Stimulated activated CD8-positive, alpha-beta memory T cell treated with anti-CD3 and anti-CD28 coated beads, Interleukin-7, amount 100 ng/mL, for 4 hours (primary cell): Measurements from ENCODE around the gene CCL8.

Experiments
- DNase-seq, 2 donors: peaks; one replicate each; pipeline ENCODE4 v3.0.0-alpha.2; 2020; ENCODE audit warnings: low read depth in 2 of 2

CCL8 gene

DNA sequence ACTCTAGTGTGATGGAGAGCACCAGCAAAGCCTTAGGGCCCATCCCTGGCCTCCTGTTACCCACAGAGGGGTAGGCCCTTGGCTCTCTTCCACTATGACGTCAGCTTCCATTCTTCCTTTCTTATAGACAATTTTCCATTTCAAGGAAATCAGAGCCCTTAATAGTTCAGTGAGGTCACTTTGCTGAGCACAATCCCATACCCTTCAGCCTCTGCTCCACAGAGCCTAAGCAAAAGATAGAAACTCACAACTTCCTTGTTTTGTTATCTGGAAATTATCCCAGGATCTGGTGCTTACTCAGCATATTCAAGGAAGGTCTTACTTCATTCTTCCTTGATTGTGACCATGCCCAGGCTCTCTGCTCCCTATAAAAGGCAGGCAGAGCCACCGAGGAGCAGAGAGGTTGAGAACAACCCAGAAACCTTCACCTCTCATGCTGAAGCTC, at the start of gene CCL8:
CCL8 (plus strand) TSS at position 397 of the 445 bp plus-strand sequence. CDS start 67 bp downstream, outside the sequence.
- DNase-seq = no peak

DNA sequence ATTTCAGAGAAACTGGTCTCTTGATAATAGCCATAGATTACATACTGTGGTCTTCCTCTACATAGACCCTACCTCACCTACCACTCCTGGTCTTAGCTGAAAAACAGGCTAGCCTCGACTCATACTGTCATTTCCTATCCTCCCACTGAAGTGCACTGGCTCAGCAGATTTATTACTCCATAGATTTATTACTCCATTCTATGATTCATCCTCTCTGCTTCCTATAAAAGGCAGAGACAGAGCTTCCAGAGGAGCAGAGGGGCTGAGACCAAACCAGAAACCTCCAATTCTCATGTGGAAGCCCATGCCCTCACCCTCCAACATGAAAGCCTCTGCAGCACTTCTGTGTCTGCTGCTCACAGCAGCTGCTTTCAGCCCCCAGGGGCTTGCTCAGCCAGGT, 49.3 kb upstream of the CCL8 start, which contains the start of gene CCL7:
CCL7 (plus strand) TSS at position 253 of the 400 bp plus-strand sequence; CDS start at position 323, 70 bp downstream.
- DNase-seq = no peak

DNA sequence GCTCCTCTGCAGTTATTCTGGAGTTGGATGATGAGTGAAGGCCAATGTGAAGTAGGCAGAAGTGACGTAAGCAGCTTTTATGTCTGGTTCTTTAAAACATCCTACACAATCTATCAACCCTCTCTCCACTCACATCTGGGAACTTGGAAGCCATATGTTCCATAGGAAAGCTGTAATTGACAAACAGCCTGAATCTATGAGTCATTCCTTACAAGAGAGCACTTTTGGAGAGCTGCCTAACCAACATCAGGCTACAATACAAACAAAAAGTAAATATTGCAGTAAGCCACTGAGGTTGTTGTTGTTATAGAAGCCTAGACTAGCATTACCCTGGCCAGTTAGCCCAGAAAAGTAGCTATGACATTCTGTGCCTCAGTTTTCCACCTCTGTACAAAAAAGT, 43.4 kb upstream of the CCL8 start:
- no peak for DNase-seq

DNA sequence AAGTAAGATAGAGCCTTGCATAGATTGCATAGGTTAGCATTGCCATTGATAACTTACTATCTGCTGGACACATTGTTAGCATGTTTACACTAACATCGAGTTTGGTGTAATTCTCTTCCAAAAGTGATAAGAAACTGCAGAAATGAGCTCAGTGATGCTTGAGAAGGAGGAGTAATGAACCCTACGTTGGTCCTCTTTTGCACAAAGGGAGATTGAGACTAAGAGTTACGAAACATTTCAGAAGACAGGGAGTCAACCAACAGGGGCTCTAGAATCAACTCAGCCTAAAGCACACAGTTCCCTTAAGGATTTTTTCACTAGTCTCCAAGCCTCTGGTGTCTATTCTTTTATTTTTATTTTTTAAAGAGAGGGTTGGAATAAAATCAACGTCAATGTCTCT, 42.4 kb upstream of the CCL8 start:
- no peak for DNase-seq

DNA sequence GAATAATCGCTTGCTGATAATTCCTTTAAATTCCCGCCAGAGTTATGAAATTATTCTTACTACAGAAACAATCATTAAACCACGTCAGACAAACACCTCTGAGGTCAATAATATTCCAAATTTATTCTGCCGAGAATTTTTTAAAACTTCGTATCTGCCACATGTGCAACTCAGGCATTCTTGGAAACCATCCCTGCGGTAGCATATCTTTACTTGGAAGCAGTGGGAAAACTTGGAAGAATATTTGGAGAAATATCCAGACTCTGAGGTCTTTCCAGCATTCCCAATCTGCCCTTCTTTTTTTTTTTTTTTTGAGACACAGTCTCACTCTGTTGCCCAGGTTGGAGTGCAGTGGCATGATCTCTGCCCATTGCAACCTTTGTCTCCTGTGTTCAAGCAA, 35.7 kb upstream of the CCL8 start:
- no peak for DNase-seq

DNA sequence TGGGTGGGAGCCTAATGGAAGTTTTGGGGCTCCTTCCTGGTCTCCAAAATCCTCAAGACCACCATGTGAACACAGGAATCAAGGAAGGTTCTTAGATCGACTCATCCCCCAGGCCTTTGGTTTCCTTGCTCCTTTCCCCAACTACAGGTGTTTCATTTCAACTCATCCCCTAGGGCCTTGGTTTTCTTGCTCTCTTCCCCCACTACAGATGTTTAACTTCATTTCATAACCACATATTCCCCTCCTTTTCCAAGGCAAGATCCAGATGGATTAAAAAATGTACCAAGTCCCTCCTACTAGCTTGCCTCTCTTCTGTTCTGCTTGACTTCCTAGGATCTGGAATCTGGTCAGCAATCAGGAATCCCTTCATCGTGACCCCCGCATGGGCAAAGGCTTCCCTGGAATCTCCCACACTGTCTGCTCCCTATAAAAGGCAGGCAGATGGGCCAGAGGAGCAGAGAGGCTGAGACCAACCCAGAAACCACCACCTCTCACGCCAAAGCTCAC, 33.9 kb upstream of the CCL8 start, which contains the start of gene CCL11:
CCL11 (plus strand) TSS at position 457 of the 507 bp plus-strand sequence. CDS start 67 bp downstream, outside the sequence.
- DNase-seq = no peak

DNA sequence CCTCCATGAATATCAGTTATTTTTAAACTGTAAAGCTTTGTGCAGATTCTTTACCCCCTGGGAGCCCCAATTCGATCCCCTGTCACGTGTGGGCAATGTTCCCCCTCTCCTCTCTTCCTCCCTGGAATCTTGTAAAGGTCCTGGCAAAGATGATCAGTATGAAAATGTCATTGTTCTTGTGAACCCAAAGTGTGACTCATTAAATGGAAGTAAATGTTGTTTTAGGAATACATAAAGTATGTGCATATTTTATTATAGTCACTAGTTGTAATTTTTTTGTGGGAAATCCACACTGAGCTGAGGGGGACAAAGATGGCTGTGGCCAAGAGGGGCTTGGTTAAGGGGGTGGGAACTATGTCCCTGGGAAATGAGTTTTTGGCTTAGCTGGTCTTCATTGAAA, 31.4 kb upstream of the CCL8 start:
- DNase-seq = no peak

DNA sequence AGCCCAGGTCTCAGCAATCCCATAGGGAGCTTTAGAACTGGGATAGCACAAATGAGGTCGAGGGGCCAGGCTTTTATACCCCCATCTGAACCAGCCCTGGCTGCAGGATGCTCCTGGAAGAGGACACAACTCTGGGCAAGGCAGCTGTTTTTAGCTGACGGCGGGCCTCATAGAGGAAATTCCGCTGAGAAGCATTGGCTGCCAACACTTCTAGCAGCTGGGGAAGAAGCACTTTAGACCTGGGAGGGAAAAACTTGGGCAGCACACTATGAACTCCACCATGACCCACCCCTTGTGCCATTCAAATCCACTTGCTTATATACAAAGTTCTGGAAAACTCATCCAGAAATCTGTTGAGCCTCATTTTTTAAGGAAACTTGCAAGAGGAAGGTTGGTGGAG, 28.6 kb upstream of the CCL8 start:
- no peak for DNase-seq

DNA sequence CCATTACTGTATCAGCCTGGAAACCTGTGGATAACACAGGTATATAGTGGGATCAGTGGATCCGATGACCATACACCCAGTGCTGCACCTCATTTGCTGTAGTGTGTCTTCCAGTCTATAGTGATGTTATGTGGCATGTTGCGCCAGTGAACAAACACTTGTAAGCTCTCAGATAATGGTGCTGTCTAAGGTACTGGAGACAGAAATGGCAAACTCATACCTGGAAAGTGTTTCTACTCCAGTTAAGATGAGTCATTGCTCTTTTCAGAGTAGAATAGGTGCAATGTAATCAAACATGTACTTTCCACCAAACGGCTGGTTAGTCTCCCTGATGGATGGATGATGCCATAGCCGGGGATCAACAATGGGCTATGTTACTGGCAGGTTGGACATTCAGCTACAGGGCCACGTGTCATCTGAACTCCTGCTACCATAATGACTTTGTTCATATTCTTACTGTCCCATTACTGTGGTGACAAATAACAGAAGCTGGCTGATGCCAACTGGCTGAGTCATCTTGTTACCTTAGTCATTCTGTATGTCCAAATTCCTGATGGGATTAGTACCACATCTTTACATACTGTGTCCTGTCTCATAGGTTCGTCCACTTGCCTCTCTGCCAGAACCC, 27.4 kb upstream of the CCL8 start:
- no peak for DNase-seq

DNA sequence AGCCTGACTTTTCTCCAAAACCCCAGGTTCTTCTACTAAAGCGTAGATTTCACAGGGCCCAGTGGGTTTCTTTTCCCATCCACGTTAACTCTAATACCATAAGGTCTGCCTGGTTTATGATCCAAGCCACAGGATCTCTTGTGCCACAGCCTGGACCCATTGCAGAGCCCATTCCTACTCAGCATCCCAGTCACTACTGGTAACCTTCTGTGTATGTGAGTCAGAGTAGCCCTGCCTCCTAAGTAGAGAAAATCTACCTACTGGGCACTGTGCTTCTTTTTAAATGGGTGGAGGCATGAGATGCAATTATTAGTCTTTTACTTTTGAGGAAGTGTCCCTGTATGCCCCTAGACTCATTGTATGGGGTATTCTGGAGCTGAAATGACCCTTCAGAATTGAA, 20.2 kb upstream of the CCL8 start:
- no peak for DNase-seq

DNA sequence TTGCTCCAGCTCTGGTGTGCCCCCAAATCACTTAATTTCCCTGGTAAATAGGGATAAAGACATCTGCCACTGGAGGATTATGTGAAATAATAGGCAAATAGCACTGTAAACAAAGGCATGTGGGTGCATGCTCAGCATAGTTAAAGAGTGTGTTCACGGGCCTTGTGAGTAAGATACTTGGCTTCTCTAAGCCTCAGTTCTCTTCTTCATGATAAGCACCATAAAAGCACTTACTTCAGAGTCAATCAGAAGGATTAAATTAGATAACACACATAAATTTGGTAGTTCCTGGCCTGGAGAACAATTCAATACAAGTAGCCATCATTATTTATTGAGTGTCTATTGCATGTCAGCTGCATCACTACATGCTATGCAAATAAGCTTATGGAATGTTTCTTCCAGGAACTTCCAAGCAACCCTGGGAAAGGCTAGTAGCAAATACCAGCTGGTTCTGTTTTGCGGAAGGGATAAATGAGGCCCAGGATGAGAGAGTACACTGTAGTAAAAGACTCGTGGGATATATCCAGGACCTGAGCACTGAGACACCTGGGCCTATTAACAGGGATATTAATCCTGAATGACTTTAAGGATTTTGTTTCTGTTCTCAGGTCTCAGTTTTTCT, 19.2 kb upstream of the CCL8 start:
- no peak for DNase-seq

DNA sequence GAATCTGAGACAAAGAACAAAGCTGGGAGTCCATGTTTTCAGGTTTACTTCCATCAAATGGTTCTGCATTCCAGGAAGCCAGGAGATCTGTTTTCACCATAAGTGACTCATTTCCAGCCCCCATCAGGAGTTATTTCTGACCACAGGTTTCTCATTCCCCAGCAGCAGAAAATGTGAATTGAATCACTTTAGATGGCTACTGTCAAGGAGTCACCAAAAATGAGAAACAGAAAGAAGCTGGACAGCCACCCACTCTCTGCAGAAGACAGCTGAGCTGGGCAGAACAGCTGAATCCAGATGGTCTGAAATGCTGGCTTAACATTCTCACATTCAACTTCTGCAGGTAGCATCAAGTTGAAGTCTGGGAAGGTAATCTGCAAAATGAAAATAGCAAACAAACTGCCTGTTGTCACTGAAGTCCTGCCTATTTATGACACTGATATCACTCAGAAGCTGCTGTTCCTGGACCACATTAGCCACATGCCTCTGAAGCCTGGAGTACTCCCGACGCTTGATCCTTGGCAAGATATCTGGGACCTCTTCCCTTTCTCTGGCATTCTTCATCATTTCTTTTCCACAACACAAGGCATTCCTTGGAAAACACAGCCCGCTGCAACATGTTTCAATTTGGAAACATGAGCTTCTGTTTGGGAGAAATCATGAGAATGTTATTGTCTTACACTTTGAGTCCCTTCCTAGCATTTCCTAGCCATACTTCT, 18.4 kb upstream of the CCL8 start:
- DNase-seq = no peak

DNA sequence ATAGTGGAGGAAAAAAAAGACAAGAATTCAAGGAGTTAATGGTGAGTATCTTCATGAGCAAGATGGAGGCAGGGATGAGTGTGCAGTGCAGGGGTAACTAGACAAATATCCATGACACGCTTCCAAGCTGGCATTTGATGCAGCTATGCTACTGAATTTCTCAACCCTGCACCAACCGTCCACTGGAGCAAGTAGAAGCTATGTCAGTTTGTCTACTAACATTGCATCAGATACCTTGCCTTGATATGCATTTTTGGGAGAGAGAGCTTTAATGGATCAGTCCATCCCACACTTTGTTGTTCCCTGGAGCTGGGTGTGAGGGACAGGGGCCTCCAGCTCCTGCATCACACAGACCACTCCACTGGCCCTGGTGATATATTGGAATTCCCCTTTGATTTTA, 17.2 kb upstream of the CCL8 start:
- DNase-seq = no peak

DNA sequence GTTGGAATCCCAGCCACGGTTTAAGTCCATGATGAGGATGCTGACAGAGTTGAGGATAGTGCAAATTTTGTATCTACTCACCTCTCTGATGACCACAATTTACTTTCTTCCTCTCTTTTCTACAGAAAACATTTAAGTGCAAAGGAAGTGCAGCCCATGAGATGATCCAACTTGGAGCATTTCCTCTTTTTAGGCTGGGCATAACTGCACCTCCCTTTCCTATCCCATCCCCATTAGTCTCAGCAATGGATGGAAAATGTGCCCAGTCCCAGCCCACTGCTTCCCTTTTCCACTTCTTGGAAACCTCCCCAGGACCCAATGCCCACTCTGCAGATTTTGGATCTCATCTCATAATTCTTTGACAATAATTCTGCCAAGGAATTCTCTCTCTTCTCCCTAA, 16.6 kb upstream of the CCL8 start:
- DNase-seq = no peak

DNA sequence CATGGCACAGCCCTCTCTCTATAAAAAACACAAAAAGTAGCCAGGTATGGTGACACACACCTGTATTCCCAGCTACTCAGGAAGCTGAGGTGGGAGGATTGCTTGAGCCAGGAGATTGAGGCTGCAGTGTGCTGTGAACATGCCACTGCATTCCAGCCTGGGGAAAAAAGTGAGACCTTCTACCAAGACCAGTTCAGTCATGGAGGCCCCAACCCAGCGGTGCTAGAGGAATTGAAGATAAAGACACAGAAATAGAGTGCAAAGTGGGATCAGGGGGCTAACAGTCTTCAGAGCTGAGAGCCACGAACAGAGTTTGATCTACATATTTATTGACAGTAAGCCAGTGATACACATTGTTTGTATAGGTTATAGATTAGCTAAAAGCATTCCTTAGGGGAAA, 15.6 kb upstream of the CCL8 start:
- no peak for DNase-seq

DNA sequence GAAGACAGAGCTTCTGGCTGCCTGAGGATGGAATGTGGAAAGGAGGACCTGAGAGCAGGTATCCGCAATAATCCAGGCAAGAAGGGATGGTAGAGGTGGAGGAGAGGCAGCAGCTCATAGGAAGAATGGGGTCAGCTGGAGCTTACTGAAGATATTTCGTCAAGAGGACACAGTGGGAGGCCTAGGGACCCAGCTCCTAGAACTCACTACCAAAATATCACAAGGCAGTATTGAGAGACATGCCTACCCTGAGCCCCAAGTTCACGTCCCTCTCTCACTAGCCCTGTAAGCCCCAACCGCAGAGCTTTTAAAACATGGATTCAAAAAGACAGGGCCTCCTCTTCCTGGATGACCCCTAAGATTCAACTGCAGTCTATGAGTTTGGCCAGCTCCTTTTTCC, 14.2 kb upstream of the CCL8 start:
- DNase-seq = no peak

DNA sequence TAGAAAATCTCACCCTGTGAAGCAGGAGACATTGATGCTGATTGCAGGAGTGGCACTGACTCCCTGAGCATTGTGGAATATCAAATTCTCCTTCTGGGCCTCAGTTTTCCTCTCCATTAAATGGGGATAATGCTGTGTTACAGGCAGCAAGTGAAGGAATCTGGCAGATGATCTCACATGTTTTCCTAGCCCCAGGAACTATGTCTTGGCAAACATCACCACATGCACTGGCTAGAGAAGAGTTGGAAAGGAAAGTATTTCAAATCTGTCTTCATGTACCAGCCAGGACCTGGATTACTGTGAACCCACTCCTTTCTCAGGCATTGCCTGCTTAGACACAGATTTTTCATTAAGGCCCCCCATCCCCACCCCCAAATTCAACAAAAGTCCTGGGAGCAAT, 13.6 kb upstream of the CCL8 start:
- DNase-seq = no peak

DNA sequence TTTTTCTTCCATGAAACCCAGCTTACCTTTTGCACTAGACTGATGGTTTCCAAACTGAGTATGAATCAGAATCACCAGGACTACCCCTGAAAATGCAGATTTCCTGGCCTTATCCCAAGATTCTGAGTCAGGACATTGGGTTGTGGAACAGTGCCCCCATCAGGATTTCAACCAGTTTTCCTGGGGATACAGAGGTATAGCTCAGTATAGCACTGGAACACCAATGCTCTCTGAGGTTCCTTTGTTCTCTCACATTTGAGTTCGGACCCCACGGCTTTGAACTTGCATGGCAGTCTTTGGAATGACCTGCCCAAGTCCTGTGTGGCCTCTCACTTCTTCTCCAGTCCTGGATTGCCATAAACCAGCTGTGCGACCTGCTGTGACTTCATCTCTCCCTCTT, 12.8 kb upstream of the CCL8 start:
- DNase-seq = no peak

DNA sequence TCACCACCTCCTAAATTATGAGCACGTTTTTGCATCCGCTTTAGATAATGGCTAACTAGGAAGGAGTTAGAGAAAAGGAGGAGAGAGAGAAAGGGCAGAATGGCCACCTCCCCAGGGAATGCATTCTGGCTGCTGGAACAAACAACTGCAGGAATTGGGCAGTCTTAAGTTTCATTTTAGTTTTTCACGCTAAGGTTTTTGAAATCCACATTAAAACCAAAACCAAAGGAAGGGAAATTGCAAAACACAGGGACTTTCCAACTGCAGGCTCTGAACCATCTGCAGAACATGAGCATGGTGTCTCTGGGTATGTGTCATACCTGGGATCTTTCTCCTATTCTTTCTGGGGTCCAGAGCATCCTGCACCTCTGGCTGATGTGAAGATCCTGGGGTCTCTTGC, 12.1 kb upstream of the CCL8 start:
- DNase-seq = no peak

DNA sequence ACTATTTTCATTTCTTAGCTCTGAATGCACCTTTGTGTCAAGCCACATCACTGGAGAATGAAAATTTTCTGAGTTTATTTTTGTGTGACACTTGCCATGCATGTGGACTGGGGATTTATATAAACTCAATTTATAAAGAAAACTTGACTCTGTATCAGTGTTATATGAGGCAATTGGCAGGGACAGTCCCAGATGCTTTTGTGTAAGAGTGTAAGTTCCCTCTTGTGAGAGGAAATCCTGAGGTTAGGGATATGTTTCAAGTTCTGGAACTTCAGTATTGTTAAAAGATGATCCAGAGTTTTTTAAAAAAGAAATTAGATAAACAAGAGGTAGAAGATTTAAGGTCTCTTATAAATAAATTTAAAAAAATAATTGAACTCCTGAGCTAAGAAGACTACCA, 10.9 kb upstream of the CCL8 start:
- no peak for DNase-seq

DNA sequence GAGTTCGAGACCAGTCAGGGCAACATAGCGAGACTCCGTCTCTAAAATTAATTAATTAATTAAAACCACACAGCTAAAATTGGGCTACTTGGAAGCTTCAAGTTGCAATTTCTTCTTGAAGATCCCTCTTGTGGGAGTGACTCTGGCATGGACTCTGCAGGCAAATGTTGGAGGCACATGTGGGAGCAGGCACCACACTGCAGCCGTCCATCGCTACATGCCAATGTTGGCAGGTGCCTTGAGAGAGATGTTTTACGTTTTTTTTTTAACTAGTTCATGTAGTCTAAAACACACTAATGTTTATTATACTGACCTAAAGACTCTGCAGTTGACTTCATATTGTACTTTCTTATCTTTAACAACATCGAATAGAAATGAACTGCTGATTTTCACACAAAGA, 7.9 kb upstream of the CCL8 start:
- DNase-seq = no peak

DNA sequence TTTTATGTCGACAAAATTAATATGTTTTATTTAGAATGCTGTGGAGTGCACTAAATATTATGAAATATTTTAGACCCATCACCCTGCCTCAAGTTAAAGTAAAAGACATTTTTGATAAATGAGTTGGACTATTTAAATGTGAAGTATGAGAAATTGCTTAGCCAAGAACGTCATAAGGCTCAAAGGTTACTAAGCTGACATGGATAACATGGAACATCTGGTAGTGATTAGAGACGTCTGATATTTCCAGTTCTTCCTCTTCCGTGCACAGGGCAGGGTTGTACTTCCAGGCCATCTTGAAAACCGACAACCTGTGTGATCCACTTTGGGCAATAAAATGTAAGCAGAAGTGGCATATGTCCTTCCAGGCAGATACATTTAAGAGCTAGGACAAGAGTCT, 7.2 kb upstream of the CCL8 start:
- DNase-seq = no peak

DNA sequence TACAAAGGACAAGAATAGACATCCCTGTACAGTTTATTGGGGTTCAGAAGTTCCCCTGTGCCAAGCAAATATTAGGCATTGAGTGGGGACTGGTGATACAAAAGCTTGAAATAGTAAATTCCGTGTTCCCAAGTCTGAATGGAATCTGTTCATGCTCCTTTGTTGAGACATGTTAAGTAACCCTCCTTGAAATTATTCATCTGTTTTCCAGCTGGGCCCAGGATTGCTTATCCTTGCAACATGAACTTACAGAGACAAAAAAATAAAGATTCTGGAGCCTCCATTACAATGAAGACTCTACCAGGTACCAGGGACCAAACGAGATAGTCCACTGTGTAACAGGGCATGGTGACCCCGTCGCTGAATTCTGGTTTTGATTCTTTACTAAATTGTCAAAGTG, 6.1 kb upstream of the CCL8 start:
- DNase-seq = no peak
